IMR-90 (cell line): ENCODE measurements around the gene ENPP6. TPM values are rescaled to one million over a fixed set of nuclear protein-coding genes. Genes with fewer than 3 reads are reported as not detected.

ENCODE experiments used
- ATAC-seq: fragments of 200-7000 bp; cut with Tn5 transposase; 2 replicates; pipeline ENCODE4 v1.9.1; 2020; ENCODE audit warnings: low read depth, mild to moderate bottlenecking, moderate library complexity
- BruUV-seq: library from RNA; stranded (reverse); fragments of 400-500 nt; replicated peaks from 2 replicates; lab custom pipeline; 2021; lab: Mats Ljungman, UMichigan
- CTCF ChIA-PET: fragments of 300-600 bp; formaldehyde crosslinking; extraction: SDS; loops from one replicate; lab custom pipeline; 2021; ENCODE audit warnings: antibody characterized with exemption; lab: Yijun Ruan, JAX
- POLR2A ChIA-PET: fragments of 300-600 bp; sonication (Branson Sonifier 250); formaldehyde crosslinking; loops from one replicate; lab custom pipeline; 2022; ENCODE audit warnings: antibody characterized with exemption; ENCODE audit not compliant: unreplicated experiment; lab: Charles Lee
- DNase-seq: peaks from one replicate; pipeline ENCODE4 v3.0.0; 2013
- H2AFZ ChIP-seq: replicated peaks from 2 replicates; pipeline ENCODE3; 2013; ENCODE audit warnings: low read length, mild to moderate bottlenecking; ENCODE audit not compliant: poor library complexity
- H2AK5ac ChIP-seq: 2 replicates; pipeline ENCODE4 v1.6.1; 2013; ENCODE audit warnings: low read depth, low read length, inconsistent platforms
- H2AK9ac ChIP-seq: replicated peaks from 2 replicates; pipeline ENCODE3; 2013; ENCODE audit warnings: mild to moderate bottlenecking, low read depth, low read length, moderate library complexity; ENCODE audit not compliant: poor library complexity
- H2BK120ac ChIP-seq: 2 replicates; pipeline ENCODE4 v1.6.1; 2013; ENCODE audit warnings: low read depth, low read length, inconsistent platforms
- H2BK15ac ChIP-seq: 3 replicates; pipeline ENCODE4 v1.6.1; 2013; ENCODE audit warnings: low read depth, low read length, inconsistent platforms
- H2BK20ac ChIP-seq: 2 replicates; pipeline ENCODE4 v1.6.1; 2013; ENCODE audit warnings: low read depth, mild to moderate bottlenecking, inconsistent platforms, low read length, moderate library complexity
- H2BK5ac ChIP-seq: 2 replicates; pipeline ENCODE4 v1.6.1; 2013; ENCODE audit warnings: mild to moderate bottlenecking, low read depth, low read length, inconsistent platforms; ENCODE audit not compliant: poor library complexity, severe bottlenecking
- H3K14ac ChIP-seq: replicated peaks from 2 replicates; pipeline ENCODE4 v1.6.1; 2013; ENCODE audit warnings: low read depth, low read length, inconsistent platforms
- H3K18ac ChIP-seq: 2 replicates; pipeline ENCODE4 v1.6.1; 2013; ENCODE audit warnings: low read depth, low read length, control low read depth
- H3K23ac ChIP-seq: 2 replicates; pipeline ENCODE4 v1.6.1; 2013; ENCODE audit warnings: low read depth, low read length, inconsistent platforms
- H3K27ac ChIP-seq: 2 replicates; pipeline ENCODE4 v1.5.1; 2013; ENCODE audit warnings: mild to moderate bottlenecking, control low read depth, low read length; ENCODE audit not compliant: insufficient read depth
- H3K27me3 ChIP-seq: 2 replicates; pipeline ENCODE4 v1.6.1; 2013; ENCODE audit warnings: low read length; ENCODE audit not compliant: control insufficient read depth, insufficient read depth
- H3K36me3 ChIP-seq: 2 replicates; pipeline ENCODE4 v1.6.1; 2013; ENCODE audit warnings: low read length, mixed read lengths; ENCODE audit not compliant: control insufficient read depth, insufficient read depth
- H3K4ac ChIP-seq: 2 replicates; pipeline ENCODE4 v1.6.1; 2013; ENCODE audit warnings: low read depth, low read length, inconsistent platforms
- H3K4me1 ChIP-seq: 2 replicates; pipeline ENCODE4 v1.6.1; 2013; ENCODE audit warnings: low read length, mixed read lengths; ENCODE audit not compliant: control insufficient read depth, insufficient read depth
- H3K4me2 ChIP-seq: 2 replicates; pipeline ENCODE4 v1.6.1; 2013; ENCODE audit warnings: low read depth, mild to moderate bottlenecking, control low read depth, low read length, moderate library complexity
- H3K4me3 ChIP-seq: 2 replicates; pipeline ENCODE4 v1.5.1; 2013; ENCODE audit warnings: low read depth, mild to moderate bottlenecking, control low read depth, low read length, moderate library complexity; ENCODE audit not compliant: insufficient read depth
- H3K56ac ChIP-seq: 2 replicates; pipeline ENCODE4 v1.6.1; 2013; ENCODE audit warnings: low read length, inconsistent platforms; ENCODE audit not compliant: insufficient read depth; ENCODE audit errors: extremely low read depth
- H3K79me1 ChIP-seq, 2 experiments: 2 replicates each; pipeline ENCODE4 v1.6.1; 2013; ENCODE audit warnings: low read length in 2 of 2, inconsistent platforms in 1 of 2, low read depth in 1 of 2
- H3K9ac ChIP-seq: 2 replicates; pipeline ENCODE4 v1.6.1; 2013; ENCODE audit warnings: low read depth, low read length, control low read depth
- H3K9me1 ChIP-seq: 2 replicates; pipeline ENCODE4 v1.6.1; 2013; ENCODE audit warnings: low read length, inconsistent platforms; ENCODE audit not compliant: insufficient read depth
- H3K9me3 ChIP-seq: 2 replicates; pipeline ENCODE4 v1.6.1; 2013; ENCODE audit warnings: low read length; ENCODE audit not compliant: control insufficient read depth, insufficient read depth
- H4K20me1 ChIP-seq: 2 replicates; pipeline ENCODE4 v1.6.1; 2013; ENCODE audit warnings: low read length, inconsistent platforms; ENCODE audit not compliant: insufficient read depth
- H4K5ac ChIP-seq: 2 replicates; pipeline ENCODE4 v1.6.1; 2013; ENCODE audit warnings: mild to moderate bottlenecking, low read depth, low read length, control low read depth
- H4K8ac ChIP-seq, 2 experiments: 2 replicates each; pipeline ENCODE4 v1.6.1; 2013; ENCODE audit warnings: low read depth in 2 of 2, low read length in 2 of 2, control low read depth in 1 of 2, inconsistent platforms in 1 of 2
- H4K91ac ChIP-seq: 2 replicates; pipeline ENCODE4 v1.6.1; 2013; ENCODE audit warnings: low read depth, low read length, inconsistent platforms; ENCODE audit not compliant: insufficient read depth
- MXI1 ChIP-seq: IDR thresholded peaks from 2 replicates; pipeline ENCODE4 v1.6.1; 2012; ENCODE audit warnings: low read depth, mild to moderate bottlenecking, low read length, moderate library complexity, borderline replicate concordance
- SMC3 ChIP-seq: fragments of 150-350 bp; IDR thresholded peaks from 2 replicates; pipeline ENCODE4 v1.6.1; 2016; ENCODE audit warnings: low read depth, mild to moderate bottlenecking, antibody characterized with exemption, low read length, moderate library complexity
- WGBS, 2 experiments: methylation state at CpG; one replicate each; pipeline versions ENCODE4 v1.1.5 to v1.1.7; 2013; ENCODE audit warnings: missing lambda C conversion rate in 2 of 2; ENCODE audit not compliant: insufficient read length in 1 of 2; ENCODE audit errors: extremely low coverage in 2 of 2; 5-methylcytosine and 5-hydroxymethylcytosine counted together
- dilution Hi-C: fragments of 300-500 bp; cut with HindIII; formaldehyde crosslinking; loops from one replicate; pipeline ENCODE4 v1.14.3; 2018; ENCODE audit warnings: low sequenced_read_pairs; ENCODE audit not compliant: unreplicated experiment
- in situ Hi-C: fragments of 300-500 bp; cut with MboI; formaldehyde crosslinking; loops from 3 replicates; pipeline ENCODE4 v1.14.3; 2019; ENCODE audit warnings: low sequenced_read_pairs, inconsistent platforms, mixed read lengths
- intact Hi-C: fragments of 100-400 bp; cut with micrococcal nuclease; formaldehyde crosslinking; loops from 2 replicates; pipeline ENCODE4 v1.10.0; 2022
- polyA plus RNA-seq, 3 experiments: library from polyadenylated mRNA; depleted of rRNA; stranded (reverse); fragments of >200 nt; gene quantifications; 2 replicates each; pipeline ENCODE4 v1.2.3, GENCODE V29; 2012; ENCODE audit warnings: low replicate concordance in 1 of 3
- total RNA-seq: library from RNA; depleted of rRNA; stranded (reverse); fragments of >200 nt; gene quantifications from 2 replicates; pipeline ENCODE4 v1.2.3, GENCODE V29; 2012

Gene ENPP6
- total and polyA plus RNA-seq, 2 of the 4 experiments (the other 2 are of a cell fraction): not detected

DNA sequence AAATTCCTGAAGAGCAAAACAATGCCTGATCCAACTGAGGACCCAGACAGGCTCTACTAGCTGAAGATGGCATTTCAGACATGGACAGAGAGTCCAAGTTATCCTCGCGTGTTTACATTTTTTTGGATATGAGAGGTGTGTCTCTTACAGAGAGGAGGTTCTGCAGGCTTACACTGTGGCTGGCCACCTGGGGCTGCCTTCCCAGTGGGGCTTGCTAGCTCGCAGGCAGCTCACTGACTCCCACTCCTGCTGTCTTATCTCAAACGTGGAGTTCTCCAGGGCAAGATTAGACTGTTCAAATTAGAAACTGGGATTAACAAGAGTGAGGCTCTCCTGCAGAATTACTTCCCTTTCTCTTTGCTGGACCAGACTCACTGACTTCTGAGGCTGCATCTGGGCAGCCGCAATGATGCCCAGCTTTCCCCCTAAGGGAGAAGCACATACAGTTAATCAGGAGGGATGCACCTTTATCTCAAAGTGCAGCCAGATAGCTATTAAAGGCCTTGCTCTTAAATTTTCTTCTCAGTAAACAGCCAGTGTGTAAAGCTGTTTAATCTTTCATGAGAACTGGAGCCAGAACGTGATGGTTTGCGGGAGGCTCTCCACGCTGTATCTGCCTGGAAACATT, 123.0 kb downstream of the ENPP6 start:
- Histone ChIP-seq H3K4me2 (no peak overlapping the region), H4K8ac (no peak overlapping the region), H2AK5ac (no peak overlapping the region), H2BK5ac (no peak overlapping the region), H3K79me1 (no peaks in the 10 kb centered on the region), H3K14ac (no peak overlapping the region), H3K9me3 (no peaks in the 10 kb centered on the region), H3K4me3 (no peak overlapping the region), H2BK15ac (no peak overlapping the region), H3K4me1 (peaks cover 16% of the 10 kb centered on the region; the same call in 1 of the 2 replicates), H4K91ac (no peak overlapping the region), H3K27ac (no peak overlapping the region), H3K9me1 (0 out of 2 replicates have a peak, but pooled peaks cover 7% of the 10 kb centered on the region), H3K56ac (no peak overlapping the region), H2BK120ac (no peak overlapping the region), H3K18ac (no peak overlapping the region; the same call in 1 of the 2 replicates), H2BK20ac (no peak overlapping the region), H4K20me1 (no peaks in the 10 kb centered on the region), H3K23ac (no peak overlapping the region), H3K36me3 (no peaks in the 10 kb centered on the region), H4K5ac (no peak overlapping the region; the same call in 1 of the 2 replicates), H2AK9ac (no peak overlapping the region), H3K27me3 (no peaks in the 10 kb centered on the region), H3K9ac (no peak overlapping the region; the same call in 1 of the 2 replicates), H3K4ac (no peak overlapping the region), H2AFZ (no peak overlapping the region)
- ATAC-seq (peak; percentile 6; the same call in 1 of the 2 replicates), DNase-seq (no peak)
- intact Hi-C loops (loop anchor here (5.0 kb wide), 2 partner anchors 77 to 107 kb away; no protein-coding TSS in a partner anchor), in situ Hi-C loops (loop anchor here (5.0 kb wide), 1 partner anchor 257 kb away; no protein-coding TSS in a partner anchor), dilution Hi-C loops (no loop called here)
- no TSS peak for BruUV-seq
- CTCF ChIA-PET: no interaction called here
- WGBS, 2 experiments: 94% methylated on average over 3 of the region's 8 CpGs; no CpG with 5 or more reads in 1 of the 2 experiments
- no peak for TF ChIP-seq MXI1
- TF ChIP-seq SMC3: no peak
- POLR2A ChIA-PET: no interaction called here
